SK-N-MC (cell line): Measurements from ENCODE around the gene STYXL1.
A peak's percentile ranks its signal among the peaks of the same experiment; 100 is the strongest.
"Not testable (repeated sequence)": the region's sequence is repeated elsewhere in the genome, so short reads cannot be mapped to it uniquely, and the experiment has no call there.

Experiments
- DNase-seq: peaks from one replicate; pipeline ENCODE4 v3.0.0-alpha.2; 2011; ENCODE audit warnings: low read depth, low spot score
- H3K27ac ChIP-seq: fragments of 200-600 bp; sonication (generic); 2 replicates; pipeline ENCODE4 v1.5.1; 2016; ENCODE audit warnings: mixed run types
- H3K36me3 ChIP-seq: fragments of 200-600 bp; sonication (generic); 2 replicates; pipeline ENCODE4 v1.6.1; 2017; ENCODE audit warnings: antibody characterized with exemption, low read length, mixed read lengths; ENCODE audit not compliant: insufficient read depth
- H3K4me3 ChIP-seq: fragments of 200-600 bp; sonication (generic); 2 replicates; pipeline ENCODE4 v1.5.1; 2016
- H3K9ac ChIP-seq: fragments of 200-600 bp; sonication (generic); 2 replicates; pipeline ENCODE4 v1.8.0; 2017; ENCODE audit warnings: mixed run types, mixed read lengths; ENCODE audit not compliant: insufficient read length
- H3K9me3 ChIP-seq: fragments of 200-600 bp; sonication (generic); 2 replicates; pipeline ENCODE4 v1.6.1; 2017; ENCODE audit warnings: low read depth, mild to moderate bottlenecking, antibody characterized with exemption, low read length, moderate library complexity, mixed read lengths
- EZH2 ChIP-seq: fragments of 200-600 bp; sonication (generic); IDR thresholded peaks from one replicate; pipeline ENCODE4 v1.6.1; 2017; ENCODE audit warnings: antibody characterized with exemption
- FOXP2 ChIP-seq: optimal IDR thresholded peaks from 2 replicates; pipeline ENCODE3; 2011; ENCODE audit warnings: mild to moderate bottlenecking, moderate library complexity; ENCODE audit not compliant: insufficient read depth; ENCODE audit errors: extremely low read length, control extremely low read depth
- POLR2AphosphoS5 ChIP-seq: IDR thresholded peaks from 2 replicates; pipeline ENCODE4 v1.6.1; 2012; ENCODE audit warnings: mild to moderate bottlenecking, low read depth, low read length, borderline replicate concordance

STYXL1 gene, protein sequence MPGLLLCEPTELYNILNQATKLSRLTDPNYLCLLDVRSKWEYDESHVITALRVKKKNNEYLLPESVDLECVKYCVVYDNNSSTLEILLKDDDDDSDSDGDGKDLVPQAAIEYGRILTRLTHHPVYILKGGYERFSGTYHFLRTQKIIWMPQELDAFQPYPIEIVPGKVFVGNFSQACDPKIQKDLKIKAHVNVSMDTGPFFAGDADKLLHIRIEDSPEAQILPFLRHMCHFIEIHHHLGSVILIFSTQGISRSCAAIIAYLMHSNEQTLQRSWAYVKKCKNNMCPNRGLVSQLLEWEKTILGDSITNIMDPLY

GRCh38 chr7:76047811-76048667, at the start of gene STYXL1, which contains the start of gene MDH2:
Gene STYXL1, minus strand, starts transcription at chr7:76048000. Its CDS starts 17,477 bp downstream, at chr7:76030523.
Gene MDH2, plus strand, starts transcription at chr7:76048106. Its CDS starts 55 bp downstream, at chr7:76048161.
- Histone ChIP-seq H3K9ac (peak within 1 kb of the TSS; percentile 97), H3K36me3 (peaks cover 31% of the 10 kb centered on the region), H3K9me3 (no peaks in the 10 kb centered on the region), H3K27ac (peak within 1 kb of the TSS; percentile 57), H3K4me3 (peak within 1 kb of the TSS; percentile 78)
- DNase-seq: peak; percentile 24
- TF ChIP-seq EZH2 (no peak), POLR2AphosphoS5 (peak; percentile 96), FOXP2 (peak; percentile 60)

GRCh38 chr7:76095908-76096307, 48.1 kb upstream of the STYXL1 start:
- Histone ChIP-seq H3K27ac (no peak overlapping the region), H3K36me3 (no peaks in the 10 kb centered on the region), H3K4me3 (no peak overlapping the region), H3K9ac (no peak overlapping the region), H3K9me3 (no peaks in the 10 kb centered on the region)
- DNase-seq: no peak
- TF ChIP-seq POLR2AphosphoS5 (no peak), FOXP2 (no peak), EZH2 (no peak)

DNA sequence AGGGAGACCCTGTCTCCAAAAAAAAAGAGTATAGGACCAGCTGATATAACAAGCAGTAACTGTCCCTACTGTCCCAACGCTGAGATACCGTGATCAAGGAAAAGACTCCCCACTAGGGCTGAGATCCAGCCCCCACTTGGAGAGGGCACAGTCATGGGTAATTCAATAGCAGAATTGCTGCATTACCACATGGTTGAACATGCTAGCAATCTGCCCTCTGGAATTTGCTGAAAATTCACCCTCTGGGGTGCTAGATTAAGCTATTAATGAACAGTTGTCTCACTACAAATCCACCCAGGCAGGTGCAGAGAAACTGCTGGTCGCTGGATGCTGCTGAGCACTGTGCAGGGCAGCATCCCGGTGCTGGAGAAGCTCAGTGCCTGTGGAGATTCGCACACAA, 46.5 kb upstream of the STYXL1 start:
- not testable (repeated sequence) for DNase-seq

GRCh38 chr7:76093531-76093930, 45.7 kb upstream of the STYXL1 start:
- H3K36me3 ChIP-seq, H3K4me3 ChIP-seq, H3K27ac ChIP-seq, DNase-seq, H3K9ac ChIP-seq, H3K9me3 ChIP-seq: not testable (repeated sequence)

More for the DNA sequence above, 46.5 kb upstream of the STYXL1 start:
- not testable (repeated sequence) for H3K36me3 ChIP-seq, H3K9me3 ChIP-seq, H3K9ac ChIP-seq, H3K27ac ChIP-seq, H3K4me3 ChIP-seq

DNA sequence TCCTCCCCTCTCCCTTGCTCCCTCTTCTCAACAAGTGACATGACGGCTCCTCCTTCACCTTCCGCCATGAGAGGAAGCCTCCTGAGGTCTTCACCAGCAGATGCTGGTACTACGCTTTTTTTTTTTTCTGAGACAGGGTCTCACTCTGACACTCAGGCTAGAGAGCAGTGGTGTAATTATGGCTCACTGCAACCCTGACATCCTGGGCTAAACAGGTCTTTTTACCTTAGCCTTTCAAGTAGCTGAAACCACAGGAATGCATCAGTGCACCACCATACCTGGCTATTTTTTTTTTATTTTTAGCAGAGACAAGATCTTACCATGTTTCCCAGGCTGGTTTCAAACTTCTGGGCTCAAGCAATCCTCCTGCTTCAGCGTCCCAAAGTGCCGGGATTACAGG, 43.7 kb upstream of the STYXL1 start:
- no peak for DNase-seq
- no peak for TF ChIP-seq FOXP2
- TF ChIP-seq EZH2: no peak
- no peak for TF ChIP-seq POLR2AphosphoS5
- H3K36me3 ChIP-seq: no peaks in the 10 kb centered on the region
- no peaks in the 10 kb centered on the region for H3K9me3 ChIP-seq
- no peak overlapping the region for H3K27ac ChIP-seq
- H3K4me3 ChIP-seq: no peak overlapping the region
- no peak overlapping the region for H3K9ac ChIP-seq

DNA sequence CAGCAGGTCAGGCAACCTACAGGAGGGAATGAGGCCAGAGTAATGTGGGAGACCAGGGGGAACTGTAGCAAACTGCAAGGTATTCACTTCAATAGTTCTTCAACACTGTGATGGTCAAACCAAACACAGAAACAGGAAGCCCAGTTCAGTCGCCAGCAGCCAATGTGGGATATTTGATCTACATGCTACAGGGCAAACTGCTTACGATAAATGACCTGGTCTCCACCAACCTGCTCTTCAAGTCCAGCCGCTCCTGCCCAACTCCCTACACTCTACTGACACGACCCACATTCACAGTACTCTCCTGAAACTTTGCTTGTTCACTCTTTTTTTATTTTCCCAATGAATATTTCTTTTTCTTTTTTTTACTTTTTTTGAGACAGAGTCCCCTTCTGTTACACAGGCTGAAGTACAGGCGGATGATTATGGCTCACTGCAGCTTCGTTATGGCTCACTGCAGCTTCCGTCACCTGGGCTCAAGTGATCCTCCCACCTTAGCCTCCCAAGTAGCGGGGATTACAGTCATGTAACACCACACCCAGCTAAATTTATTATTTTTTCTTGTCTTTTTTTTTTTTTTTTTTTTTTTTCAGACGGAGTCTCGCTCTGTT, 42.2 kb upstream of the STYXL1 start:
- Histone ChIP-seq H3K9me3 (no peaks in the 10 kb centered on the region), H3K4me3 (no peak overlapping the region), H3K27ac (no peak overlapping the region), H3K36me3 (no peaks in the 10 kb centered on the region), H3K9ac (no peak overlapping the region)
- TF ChIP-seq POLR2AphosphoS5 (no peak), EZH2 (no peak), FOXP2 (no peak)
- DNase-seq: no peak

DNA sequence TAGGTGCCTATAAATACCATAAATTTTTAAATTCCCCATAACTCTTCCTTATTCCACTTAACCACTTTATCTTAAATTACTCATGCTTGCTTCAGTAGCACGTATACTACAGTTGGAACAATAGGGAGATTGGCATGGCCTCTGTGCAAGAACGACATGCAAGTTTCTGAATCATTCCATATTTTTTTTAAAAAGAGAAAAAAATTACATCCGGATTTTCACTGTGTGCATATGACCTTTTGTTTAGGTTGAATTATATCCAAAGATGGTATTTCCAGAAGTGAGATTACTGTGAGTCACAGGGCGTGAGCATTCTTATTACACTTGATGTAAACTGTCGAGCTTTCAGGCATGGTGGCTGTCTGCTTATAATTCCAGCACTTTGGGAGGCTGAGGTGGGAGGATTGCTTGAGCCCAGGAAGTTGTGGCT, 39.6 kb upstream of the STYXL1 start:
- H3K9ac ChIP-seq, H3K27ac ChIP-seq, H3K9me3 ChIP-seq, DNase-seq, H3K36me3 ChIP-seq, H3K4me3 ChIP-seq: not testable (repeated sequence)

DNA sequence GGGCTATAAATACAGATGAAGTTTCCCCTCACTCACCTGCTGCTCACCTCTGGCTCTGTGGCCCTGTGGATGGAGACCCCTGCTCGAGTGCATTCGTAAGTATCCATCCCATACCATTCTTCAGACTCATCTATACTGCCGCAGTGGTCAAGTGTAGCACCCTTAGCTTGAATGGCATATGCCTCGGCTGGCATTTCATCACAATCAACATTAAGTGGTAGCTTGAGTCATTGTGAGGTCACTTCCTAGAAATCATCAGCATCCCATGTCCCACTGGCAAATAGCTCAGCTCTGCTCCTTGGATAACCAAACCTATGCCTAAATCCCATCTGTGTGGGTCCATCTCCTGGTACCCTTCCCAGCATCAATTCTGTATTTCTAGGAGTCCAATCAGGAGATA, 38.3 kb upstream of the STYXL1 start:
- H3K27ac ChIP-seq: no peak overlapping the region
- TF ChIP-seq POLR2AphosphoS5 (no peak), EZH2 (no peak), FOXP2 (no peak)
- no peak for DNase-seq
- H3K36me3 ChIP-seq: no peaks in the 10 kb centered on the region
- no peaks in the 10 kb centered on the region for H3K9me3 ChIP-seq
- no peak overlapping the region for H3K9ac ChIP-seq
- H3K4me3 ChIP-seq: no peak overlapping the region

DNA sequence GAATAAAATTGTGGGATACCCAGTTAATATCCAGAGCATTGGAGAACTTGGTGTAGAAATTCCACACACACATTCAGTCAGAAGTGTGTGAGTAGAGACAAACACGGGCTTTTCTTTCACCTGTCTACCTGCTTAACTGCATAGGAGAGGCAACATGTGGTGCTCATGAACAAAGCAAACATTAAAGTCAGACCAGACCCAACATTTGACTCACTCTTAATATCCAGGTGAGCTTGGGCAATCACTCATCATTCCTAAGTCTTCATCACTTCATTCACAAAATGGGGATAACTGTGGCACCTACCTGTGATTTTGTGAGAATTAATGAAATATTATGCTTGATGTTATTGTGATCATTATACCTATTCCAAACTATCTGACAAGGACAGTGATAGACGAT, 36.3 kb upstream of the STYXL1 start:
- H3K9ac ChIP-seq, H3K9me3 ChIP-seq, H3K36me3 ChIP-seq, H3K4me3 ChIP-seq, H3K27ac ChIP-seq, DNase-seq: not testable (repeated sequence)
